GM13976 (cell line): Measurements from ENCODE around the gene GRIN2A.
"Not testable (repeated sequence)": the region's sequence is repeated elsewhere in the genome, so short reads cannot be mapped to it uniquely, and the experiment has no call there.

Experiments used
- DNase-seq: peaks from one replicate; pipeline ENCODE4 v3.0.0; 2012; ENCODE audit warnings: low spot score
- in situ Hi-C: fragments of 300-500 bp; cut with MboI; formaldehyde crosslinking; loops from one replicate; pipeline ENCODE4 v1.12.0; 2022; ENCODE audit warnings: low sequenced_read_pairs, mixed read lengths, inconsistent platforms; ENCODE audit not compliant: unreplicated experiment
- TF ChIP-seq, protein P1 (sequence below): IDR thresholded peaks from 2 replicates; pipeline ENCODE4 v1.5.1; 2012; ENCODE audit warnings: borderline replicate concordance, mild to moderate bottlenecking; ENCODE audit not compliant: insufficient read depth; ENCODE audit errors: extremely low read depth, missing control alignments, control extremely low read depth

Gene GRIN2A

DNA sequence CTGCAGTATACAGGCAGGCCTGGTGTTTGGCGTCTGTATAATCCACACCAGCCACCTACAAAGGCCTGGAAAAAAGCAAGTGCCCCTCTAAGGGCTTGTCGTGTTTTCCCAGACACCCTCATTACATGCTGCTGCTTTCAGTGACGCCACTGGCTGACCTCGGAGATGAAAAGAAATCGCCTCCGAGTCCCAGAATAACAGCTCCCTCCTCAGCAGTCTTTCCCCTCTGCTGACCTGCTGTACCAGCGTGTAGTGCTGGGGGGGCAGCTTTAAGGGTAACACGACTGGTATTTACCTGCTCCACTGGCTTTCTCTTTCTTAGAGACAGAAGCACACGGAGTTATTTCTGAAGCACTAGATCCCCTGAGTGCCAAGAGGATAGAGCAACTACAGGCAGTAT is 296.8 kb downstream of the GRIN2A start:
- in situ Hi-C loops: no loop called here
- TF ChIP-seq, protein P1, sequence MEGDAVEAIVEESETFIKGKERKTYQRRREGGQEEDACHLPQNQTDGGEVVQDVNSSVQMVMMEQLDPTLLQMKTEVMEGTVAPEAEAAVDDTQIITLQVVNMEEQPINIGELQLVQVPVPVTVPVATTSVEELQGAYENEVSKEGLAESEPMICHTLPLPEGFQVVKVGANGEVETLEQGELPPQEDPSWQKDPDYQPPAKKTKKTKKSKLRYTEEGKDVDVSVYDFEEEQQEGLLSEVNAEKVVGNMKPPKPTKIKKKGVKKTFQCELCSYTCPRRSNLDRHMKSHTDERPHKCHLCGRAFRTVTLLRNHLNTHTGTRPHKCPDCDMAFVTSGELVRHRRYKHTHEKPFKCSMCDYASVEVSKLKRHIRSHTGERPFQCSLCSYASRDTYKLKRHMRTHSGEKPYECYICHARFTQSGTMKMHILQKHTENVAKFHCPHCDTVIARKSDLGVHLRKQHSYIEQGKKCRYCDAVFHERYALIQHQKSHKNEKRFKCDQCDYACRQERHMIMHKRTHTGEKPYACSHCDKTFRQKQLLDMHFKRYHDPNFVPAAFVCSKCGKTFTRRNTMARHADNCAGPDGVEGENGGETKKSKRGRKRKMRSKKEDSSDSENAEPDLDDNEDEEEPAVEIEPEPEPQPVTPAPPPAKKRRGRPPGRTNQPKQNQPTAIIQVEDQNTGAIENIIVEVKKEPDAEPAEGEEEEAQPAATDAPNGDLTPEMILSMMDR: no peak
- DNase-seq: no peak

DNA sequence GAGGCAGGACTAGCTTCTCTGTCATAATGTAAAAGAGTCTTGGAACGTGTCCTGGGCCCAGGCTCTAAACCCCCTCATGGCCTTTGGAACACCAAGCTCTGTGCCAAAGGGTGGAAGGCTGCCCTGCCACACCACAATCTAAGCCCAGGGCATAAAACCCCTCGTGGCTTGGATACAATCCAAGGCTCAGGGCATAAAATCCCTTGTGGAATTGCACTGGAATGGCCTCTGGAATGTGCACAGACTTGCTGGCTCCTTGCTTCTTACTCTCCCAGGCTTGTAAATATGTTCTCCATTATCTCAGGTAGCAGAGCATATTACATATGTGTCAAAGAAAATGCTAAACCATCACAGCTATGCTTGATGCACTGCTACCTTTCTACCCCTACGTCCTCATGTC is 306.2 kb downstream of the GRIN2A start:
- in situ Hi-C loops, DNase-seq: not testable (repeated sequence)

DNA sequence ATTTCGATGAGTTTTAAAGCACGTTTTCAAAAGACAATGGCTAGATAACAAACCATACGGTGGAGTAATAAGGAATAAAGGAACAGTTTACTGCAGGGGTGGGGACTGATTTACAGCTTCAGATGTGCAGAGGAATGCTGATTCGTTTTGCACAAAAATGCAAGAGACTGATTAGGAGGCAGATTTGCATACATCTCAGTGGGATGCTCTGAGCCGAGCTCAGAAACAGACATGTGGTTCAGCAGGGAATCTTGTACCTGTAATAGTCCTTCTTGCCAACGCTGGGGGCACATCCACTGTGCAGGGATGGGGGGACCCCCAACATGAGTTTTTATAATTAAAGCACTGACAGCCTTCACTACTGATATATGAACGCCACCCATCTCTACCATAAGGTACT is 308.0 kb downstream of the GRIN2A start:
- DNase-seq: no peak
- TF ChIP-seq, protein P1: no peak
- in situ Hi-C loops: no loop called here

DNA sequence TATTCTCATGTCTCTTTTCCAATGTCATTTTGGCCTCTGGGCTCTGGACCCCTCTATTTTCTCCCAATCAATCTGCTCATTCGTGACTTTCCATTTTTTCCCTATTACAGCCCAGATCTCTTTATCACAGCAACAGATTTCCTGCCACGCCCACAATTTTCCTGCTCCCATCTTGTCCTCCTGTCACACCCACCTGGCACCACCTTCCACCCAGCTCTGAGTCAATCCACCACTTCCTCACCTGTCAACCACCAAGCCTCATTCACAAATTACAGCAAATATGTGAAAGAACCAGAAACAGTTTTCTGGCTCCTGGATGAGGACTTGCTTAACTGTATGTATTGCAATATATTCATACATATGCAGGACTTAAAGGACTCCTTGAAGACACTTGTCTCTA is 311.3 kb downstream of the GRIN2A start:
- TF ChIP-seq, protein P1: no peak
- DNase-seq: no peak
- in situ Hi-C loops: no loop called here

DNA sequence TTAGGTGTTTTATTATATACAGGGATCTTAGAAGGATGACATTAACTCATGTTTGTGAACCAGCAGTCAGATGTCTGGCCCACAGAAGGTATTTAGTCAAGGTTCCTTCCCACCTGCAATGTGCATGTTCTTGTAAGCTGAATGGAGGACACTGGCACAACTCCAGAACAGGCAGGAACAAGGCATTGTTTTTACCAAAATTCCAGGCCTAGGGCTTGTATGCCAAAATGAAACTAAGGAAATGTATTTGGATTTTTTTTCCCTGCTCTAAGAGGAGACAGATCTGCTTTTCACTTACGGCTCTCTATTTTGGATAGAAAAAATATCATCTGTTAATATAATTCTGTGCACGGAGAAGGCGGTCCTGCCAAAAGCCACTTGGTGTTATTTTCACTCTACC is 312.5 kb downstream of the GRIN2A start:
- TF ChIP-seq, protein P1: no peak
- in situ Hi-C loops: no loop called here
- DNase-seq: no peak

DNA sequence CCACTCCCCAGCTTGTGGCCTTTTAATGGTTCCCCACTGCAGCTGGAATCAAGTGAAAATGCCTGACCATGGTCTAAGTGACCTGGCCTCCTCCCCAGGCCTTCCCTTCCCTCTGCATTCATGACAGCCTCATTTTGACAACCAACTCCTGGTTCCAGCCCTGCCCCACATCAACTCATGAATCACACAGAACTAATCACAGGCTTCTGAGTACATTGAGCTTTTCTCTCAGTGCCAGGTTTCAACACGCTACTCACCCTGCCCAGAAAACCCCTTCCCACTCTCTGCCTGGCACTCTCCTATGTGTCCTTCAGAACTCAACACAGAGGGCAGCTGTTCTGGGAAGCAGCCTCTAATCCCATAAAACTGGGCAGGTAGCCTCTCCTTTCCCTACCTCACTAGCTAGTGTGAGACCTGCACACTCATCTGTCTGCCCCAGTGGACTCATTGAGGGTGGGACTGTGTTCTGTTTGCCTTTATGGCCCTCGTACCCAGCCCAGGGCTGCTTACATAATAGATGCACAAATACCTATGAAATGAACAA is 313.6 kb downstream of the GRIN2A start:
- in situ Hi-C loops: no loop called here
- no peak for DNase-seq
- TF ChIP-seq, protein P1: no peak

DNA sequence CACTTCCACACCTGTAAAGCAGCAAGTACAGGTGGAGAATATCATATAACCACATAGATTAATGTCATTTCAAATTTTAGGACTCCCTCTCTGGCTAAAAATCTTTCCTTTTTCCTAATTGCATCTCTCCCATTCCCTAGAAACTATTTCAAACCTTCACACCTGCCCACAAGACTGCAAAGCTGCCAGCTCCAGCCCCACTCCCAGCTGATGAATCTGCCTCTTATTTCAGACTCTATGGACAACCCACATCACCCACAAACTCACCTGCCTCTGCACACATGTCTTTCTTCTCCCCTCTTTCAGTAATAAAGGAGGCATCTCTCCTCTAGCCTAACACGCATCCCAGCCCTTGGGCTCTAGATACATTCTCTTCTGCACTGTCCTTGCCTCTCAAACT is 315.1 kb downstream of the GRIN2A start:
- in situ Hi-C loops: no loop called here
- TF ChIP-seq, protein P1: no peak

More for the DNA sequence above, 315.1 kb downstream of the GRIN2A start:
- no peak for DNase-seq
